Fibroblast of lung (primary cell): ENCODE results near the gene BIN1. TPM values are rescaled to one million over a fixed set of nuclear protein-coding genes. Genes with fewer than 3 reads are reported as not detected.

Experiments used
- DNase-seq, 2 donors: peaks; one replicate each; pipeline versions ENCODE4 v3.0.0 to v3.0.0-alpha.2; 2010; ENCODE audit warnings: low read depth in 2 of 2
- H2AFZ ChIP-seq: 2 replicates; pipeline ENCODE4 v1.5.1; 2012; ENCODE audit warnings: low read length, control low read depth, inconsistent platforms
- H3K27ac ChIP-seq: 2 replicates; pipeline ENCODE4 v1.5.1; 2011; ENCODE audit warnings: low read length, control low read depth; ENCODE audit not compliant: insufficient read depth
- H3K27me3 ChIP-seq: 2 replicates; pipeline ENCODE4 v1.5.1; 2011; ENCODE audit warnings: mild to moderate bottlenecking, low read length; ENCODE audit not compliant: control insufficient read depth, insufficient read depth
- H3K36me3 ChIP-seq: 2 replicates; pipeline ENCODE4 v1.5.1; 2011; ENCODE audit warnings: low read length; ENCODE audit not compliant: control insufficient read depth, insufficient read depth
- H3K4me1 ChIP-seq: 2 replicates; pipeline ENCODE4 v1.5.1; 2011; ENCODE audit warnings: low read length; ENCODE audit not compliant: control insufficient read depth, insufficient read depth; ENCODE audit errors: extremely low read depth
- H3K4me2 ChIP-seq: 2 replicates; pipeline ENCODE4 v1.5.1; 2011; ENCODE audit warnings: low read length, control low read depth; ENCODE audit not compliant: insufficient read depth; ENCODE audit errors: extremely low read depth
- H3K4me3 ChIP-seq, 4 experiments: fragments of 200-600 bp in 1 of 4; sonication (generic) in 1 of 4; replicated peaks in 1 of 4; 2 replicates each; pipeline ENCODE4 v1.5.1; 2011 to 2016; ENCODE audit warnings: low read length in 4 of 4, low read depth in 3 of 4, mild to moderate bottlenecking in 3 of 4, control low read depth in 2 of 4, inconsistent platforms in 1 of 4, mixed read lengths in 1 of 4; ENCODE audit not compliant: insufficient read depth in 1 of 4; ENCODE audit errors: control extremely low read depth in 1 of 4
- H3K79me2 ChIP-seq: 2 replicates; pipeline ENCODE4 v1.5.1; 2012; ENCODE audit warnings: mild to moderate bottlenecking, low read length, inconsistent platforms; ENCODE audit not compliant: control insufficient read depth, insufficient read depth
- H3K9ac ChIP-seq: 2 replicates; pipeline ENCODE4 v1.5.1; 2011; ENCODE audit warnings: mild to moderate bottlenecking, low read length, control low read depth; ENCODE audit not compliant: insufficient read depth
- H3K9me3 ChIP-seq: 2 replicates; pipeline ENCODE4 v1.5.1; 2012; ENCODE audit warnings: low read depth, low read length; ENCODE audit not compliant: control insufficient read depth, insufficient read depth
- H4K20me1 ChIP-seq: 2 replicates; pipeline ENCODE4 v1.5.1; 2011; ENCODE audit warnings: low read length; ENCODE audit not compliant: control insufficient read depth, insufficient read depth; ENCODE audit errors: extremely low read depth
- CTCF ChIP-seq, 2 donors: IDR thresholded peaks in 1 of 2; conservative IDR thresholded peaks in 1 of 2; 1 replicate in 1 of 2; 2 replicates in 1 of 2; pipeline ENCODE4 v1.5.1; 2011 to 2012; ENCODE audit warnings: low read length in 2 of 2, control low read depth in 1 of 2, inconsistent platforms in 1 of 2, low read depth in 1 of 2, mild to moderate bottlenecking in 1 of 2
- EZH2 ChIP-seq: IDR thresholded peaks from 2 replicates; pipeline ENCODE4 v1.5.1; 2012; ENCODE audit warnings: low read length, control low read depth, mild to moderate bottlenecking; ENCODE audit errors: missing control alignments
- polyA plus RNA-seq, 2 donors: library from polyadenylated mRNA; depleted of rRNA in 1 of 2; stranded (reverse) in 1 of 2; unstranded in 1 of 2; fragments of >200 nt; gene quantifications; 2 replicates each; pipeline ENCODE4 v1.2.1, GENCODE V29; 2011 to 2012; ENCODE audit warnings: missing spikeins in 1 of 2
- total RNA-seq: library from RNA; depleted of rRNA; stranded (reverse); fragments of >200 nt; gene quantifications from 2 replicates; pipeline ENCODE4 v1.2.1, GENCODE V29; 2014

Gene BIN1
- total and polyA plus RNA-seq, 2 donors (not counting 1 experiment from before 2014, with no cell fraction given) = 17.3 to 68.7 TPM

GRCh38 chr2:127138281-127138680 lies 31.3 kb upstream of the BIN1 start:
- H3K4me1 ChIP-seq = no peaks in the 10 kb centered on the region
- no peak for DNase-seq
- no peak overlapping the region for H2AFZ ChIP-seq
- H3K4me3 ChIP-seq = no peak overlapping the region
- no peaks in the 10 kb centered on the region for H4K20me1 ChIP-seq
- no peak overlapping the region for H3K27ac ChIP-seq
- no peaks in the 10 kb centered on the region for H3K79me2 ChIP-seq
- no peaks in the 10 kb centered on the region for H3K9me3 ChIP-seq
- no peak overlapping the region for H3K4me2 ChIP-seq
- H3K36me3 ChIP-seq = no peaks in the 10 kb centered on the region
- H3K27me3 ChIP-seq = peaks cover 13% of the 10 kb centered on the region
- no peak overlapping the region for H3K9ac ChIP-seq
- TF ChIP-seq CTCF (conservative IDR thresholded peaks at IDR 0.05 in 1 of 2, IDR thresholded peaks at IDR 0.05 in 1 of 2; ENCODE audit: low read depth in 1 of 2, low read length in 2 of 2) (no peak), EZH2 (no peak)

GRCh38 chr2:127137741-127138140 lies 30.8 kb upstream of the BIN1 start:
- no peak overlapping the region for H3K4me2 ChIP-seq
- no peak overlapping the region for H3K4me3 ChIP-seq
- peaks cover 13% of the 10 kb centered on the region for H3K27me3 ChIP-seq
- H3K36me3 ChIP-seq = no peaks in the 10 kb centered on the region
- H3K9me3 ChIP-seq = no peaks in the 10 kb centered on the region
- no peak overlapping the region for H2AFZ ChIP-seq
- no peak for DNase-seq
- H3K9ac ChIP-seq = no peak overlapping the region
- H4K20me1 ChIP-seq = no peaks in the 10 kb centered on the region
- no peak overlapping the region for H3K27ac ChIP-seq
- no peaks in the 10 kb centered on the region for H3K4me1 ChIP-seq
- TF ChIP-seq EZH2 (no peak), CTCF (conservative IDR thresholded peaks at IDR 0.05 in 1 of 2, IDR thresholded peaks at IDR 0.05 in 1 of 2; ENCODE audit: low read depth in 1 of 2, low read length in 2 of 2) (no peak)
- no peaks in the 10 kb centered on the region for H3K79me2 ChIP-seq

- Histone ChIP-seq H3K4me3 (no peak overlapping the region), H2AFZ (no peak overlapping the region), H3K4me1 (no peaks in the 10 kb centered on the region), H3K9me3 (no peaks in the 10 kb centered on the region), H3K27ac (no peak overlapping the region), H4K20me1 (no peaks in the 10 kb centered on the region), H3K9ac (no peak overlapping the region), H3K36me3 (no peaks in the 10 kb centered on the region), H3K4me2 (no peak overlapping the region), H3K27me3 (peaks cover 13% of the 10 kb centered on the region), H3K79me2 (no peaks in the 10 kb centered on the region)
- no peak for TF ChIP-seq CTCF (conservative IDR thresholded peaks at IDR 0.05 in 1 of 2, IDR thresholded peaks at IDR 0.05 in 1 of 2; ENCODE audit: low read depth in 1 of 2, low read length in 2 of 2)
- no peak for TF ChIP-seq EZH2
- no peak for DNase-seq
Measured at GRCh38 chr2:127137225-127137624, 30.3 kb upstream of the BIN1 start.
